ENCODE measurements around the gene PPAT.
"Not testable (repeated sequence)": the region's sequence is repeated elsewhere in the genome, so short reads cannot be mapped to it uniquely, and the experiment has no call there.

Gene PPAT

DNA sequence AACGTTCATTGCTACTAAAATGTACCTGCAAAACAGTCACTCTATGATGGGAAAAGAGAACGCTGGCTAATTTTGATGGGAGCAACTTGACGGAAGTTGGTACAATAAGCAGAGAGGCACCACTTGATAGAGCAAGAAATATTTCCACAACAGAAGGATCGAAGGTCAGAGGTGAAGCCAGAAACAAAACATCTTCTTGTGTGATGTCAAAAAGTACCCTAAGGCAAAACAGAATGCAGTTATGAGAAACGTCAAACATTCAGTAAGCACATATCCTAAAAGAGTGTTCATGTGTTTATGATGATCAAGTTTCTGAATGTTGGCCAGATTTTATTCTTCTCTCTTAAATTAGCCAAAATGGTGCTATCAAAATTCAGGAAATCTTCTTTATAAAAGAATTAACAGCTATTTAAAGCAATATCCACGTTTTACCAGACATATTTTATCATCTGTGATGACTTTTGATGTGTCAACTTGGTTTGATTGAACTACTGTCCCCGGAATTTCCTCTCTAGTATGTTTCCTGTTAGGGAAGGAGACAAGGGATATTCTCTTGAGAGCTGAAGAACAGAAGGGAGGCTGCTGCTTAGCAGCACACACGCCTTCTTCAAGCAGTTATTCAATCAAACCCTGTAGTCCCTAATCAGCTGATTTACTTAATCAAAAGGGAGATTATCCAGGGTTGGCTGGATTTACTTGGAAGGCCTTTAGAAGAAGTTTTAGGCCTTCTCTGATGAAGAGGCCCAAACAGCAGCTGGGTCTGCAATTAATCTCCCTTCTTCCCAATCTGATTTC, 63.8 kb downstream of the PPAT start:
- TF ChIP-seq, protein P1, sequence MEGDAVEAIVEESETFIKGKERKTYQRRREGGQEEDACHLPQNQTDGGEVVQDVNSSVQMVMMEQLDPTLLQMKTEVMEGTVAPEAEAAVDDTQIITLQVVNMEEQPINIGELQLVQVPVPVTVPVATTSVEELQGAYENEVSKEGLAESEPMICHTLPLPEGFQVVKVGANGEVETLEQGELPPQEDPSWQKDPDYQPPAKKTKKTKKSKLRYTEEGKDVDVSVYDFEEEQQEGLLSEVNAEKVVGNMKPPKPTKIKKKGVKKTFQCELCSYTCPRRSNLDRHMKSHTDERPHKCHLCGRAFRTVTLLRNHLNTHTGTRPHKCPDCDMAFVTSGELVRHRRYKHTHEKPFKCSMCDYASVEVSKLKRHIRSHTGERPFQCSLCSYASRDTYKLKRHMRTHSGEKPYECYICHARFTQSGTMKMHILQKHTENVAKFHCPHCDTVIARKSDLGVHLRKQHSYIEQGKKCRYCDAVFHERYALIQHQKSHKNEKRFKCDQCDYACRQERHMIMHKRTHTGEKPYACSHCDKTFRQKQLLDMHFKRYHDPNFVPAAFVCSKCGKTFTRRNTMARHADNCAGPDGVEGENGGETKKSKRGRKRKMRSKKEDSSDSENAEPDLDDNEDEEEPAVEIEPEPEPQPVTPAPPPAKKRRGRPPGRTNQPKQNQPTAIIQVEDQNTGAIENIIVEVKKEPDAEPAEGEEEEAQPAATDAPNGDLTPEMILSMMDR (IDR thresholded peaks at IDR 0.05; ENCODE audit: insufficient read depth, low read depth, low read length, missing control alignments), result no peak
- DNase-seq (ENCODE audit: low read depth), result no peak
- H3K4me3 ChIP-seq (ENCODE audit: low read length), result no peak overlapping the region

DNA sequence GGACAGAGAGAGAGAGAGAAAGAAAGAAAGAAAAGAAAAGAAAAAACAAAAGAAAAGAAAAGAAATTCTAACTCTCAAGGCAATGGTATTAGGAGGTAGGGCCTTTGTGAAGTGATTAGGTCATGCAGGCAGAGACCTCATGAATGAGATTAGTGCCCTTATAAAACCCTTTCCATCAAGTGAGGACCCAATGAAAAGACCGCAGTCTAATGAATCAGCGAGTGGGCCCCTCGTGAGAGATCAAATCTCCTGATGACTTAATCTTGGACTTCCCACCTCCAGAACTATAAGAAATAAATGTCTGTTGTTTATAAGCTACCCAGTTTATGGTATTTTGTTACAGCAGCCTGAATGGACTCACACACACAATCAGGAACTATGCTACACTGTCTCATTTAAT, 65.0 kb downstream of the PPAT start:
- TF ChIP-seq, protein P1 (IDR thresholded peaks at IDR 0.05; ENCODE audit: insufficient read depth, low read depth, low read length, missing control alignments), result no peak
- H3K4me3 ChIP-seq (ENCODE audit: low read length), result no peak overlapping the region
- DNase-seq (ENCODE audit: low read depth), result no peak

GRCh38 chr4:56362981-56363380, 72.4 kb downstream of the PPAT start:
- not testable (repeated sequence) for DNase-seq (ENCODE audit: low read depth); H3K4me3 ChIP-seq (ENCODE audit: low read length)

GRCh38 chr4:56360071-56360470, 75.3 kb downstream of the PPAT start:
- no peak overlapping the region for H3K4me3 ChIP-seq (ENCODE audit: low read length)
- TF ChIP-seq, protein P1 (IDR thresholded peaks at IDR 0.05; ENCODE audit: insufficient read depth, low read depth, low read length, missing control alignments), result no peak
- peak; percentile 3 for DNase-seq (ENCODE audit: low read depth)

GRCh38 chr4:56356650-56357049, 78.8 kb downstream of the PPAT start:
- H3K4me3 ChIP-seq (ENCODE audit: low read length), result no peak overlapping the region
- no peak for DNase-seq (ENCODE audit: low read depth)
- TF ChIP-seq, protein P1 (IDR thresholded peaks at IDR 0.05; ENCODE audit: insufficient read depth, low read depth, low read length, missing control alignments), result no peak

GRCh38 chr4:56348576-56348975, 86.8 kb downstream of the PPAT start:
- H3K4me3 ChIP-seq (ENCODE audit: low read length), result no peak overlapping the region
- no peak for DNase-seq (ENCODE audit: low read depth)
- TF ChIP-seq, protein P1 (IDR thresholded peaks at IDR 0.05; ENCODE audit: insufficient read depth, low read depth, low read length, missing control alignments), result no peak

DNA sequence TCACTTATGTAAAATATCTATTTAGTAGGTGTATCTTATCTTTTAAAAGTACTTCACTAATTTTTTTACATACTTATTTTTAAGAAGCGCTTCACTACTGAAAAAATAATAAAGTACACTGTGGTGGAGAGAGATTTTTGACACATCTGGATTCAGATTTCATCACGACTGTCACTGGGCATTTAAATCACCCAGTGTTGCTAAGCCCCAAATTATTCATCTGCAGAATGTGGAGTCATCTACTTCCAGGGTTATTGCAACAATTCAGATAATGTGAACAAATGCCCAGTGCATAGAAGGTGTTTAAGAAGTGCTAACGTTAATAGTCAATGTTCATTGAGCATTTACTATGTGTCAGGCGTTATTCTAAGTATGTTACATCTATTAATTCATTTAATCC, 90.0 kb downstream of the PPAT start:
- DNase-seq (ENCODE audit: low read depth), result no peak
- TF ChIP-seq, protein P1 (IDR thresholded peaks at IDR 0.05; ENCODE audit: insufficient read depth, low read depth, low read length, missing control alignments), result no peak
- no peak overlapping the region for H3K4me3 ChIP-seq (ENCODE audit: low read length)

Measured in epithelial cell of esophagus (primary cell).